DLD1 (cell line): ENCODE results near the gene ACAP2.

ENCODE experiments used
- in situ Hi-C: cut with HindIII; loops from 2 replicates; pipeline ENCODE4 v1.10.0; 2017; ENCODE audit warnings: low sequenced_read_pairs

Gene ACAP2

GRCh38 chr3:195263925-195264600 is 178.8 kb downstream of the ACAP2 start:
- in situ Hi-C loops: no loop called here

GRCh38 chr3:195263193-195263924 is 179.5 kb downstream of the ACAP2 start:
- in situ Hi-C loops: no loop called here

GRCh38 chr3:195261925-195262324 is 180.9 kb downstream of the ACAP2 start:
- in situ Hi-C loops: no loop called here

- in situ Hi-C loops: no loop called here
Observed at GRCh38 chr3:195260280-195260905, 182.4 kb downstream of the ACAP2 start.

- in situ Hi-C loops: no loop called here
Observed at GRCh38 chr3:195259475-195260279, 183.1 kb downstream of the ACAP2 start.

- in situ Hi-C loops: no loop called here
Observed at GRCh38 chr3:195259154-195259474, 183.7 kb downstream of the ACAP2 start.

- in situ Hi-C loops: no loop called here
Observed at GRCh38 chr3:195258449-195259153, 184.2 kb downstream of the ACAP2 start.

- in situ Hi-C loops: no loop called here
Observed at GRCh38 chr3:195257454-195258448, 185.1 kb downstream of the ACAP2 start.

- in situ Hi-C loops: no loop called here
Observed at GRCh38 chr3:195256639-195257453, 186.0 kb downstream of the ACAP2 start.

GRCh38 chr3:195255571-195256501 is 187.0 kb downstream of the ACAP2 start:
- in situ Hi-C loops: no loop called here

- in situ Hi-C loops: no loop called here
Observed at GRCh38 chr3:195255176-195255500, 187.7 kb downstream of the ACAP2 start.

GRCh38 chr3:195254454-195255175 is 188.2 kb downstream of the ACAP2 start:
- in situ Hi-C loops: no loop called here

- in situ Hi-C loops: no loop called here
Observed at GRCh38 chr3:195253923-195254432, 188.8 kb downstream of the ACAP2 start.

- in situ Hi-C loops: no loop called here
Observed at GRCh38 chr3:195251336-195252065, 191.3 kb downstream of the ACAP2 start.

GRCh38 chr3:195250473-195251251 is 192.2 kb downstream of the ACAP2 start:
- in situ Hi-C loops: no loop called here
